HCT116 (cell line): Measurements from ENCODE around the gene CNTNAP3. TPM values are rescaled to one million over a fixed set of nuclear protein-coding genes. Genes with fewer than 3 reads are reported as not detected.
A peak's percentile ranks its signal among the peaks of the same experiment; 100 is the strongest.
"Not testable (repeated sequence)": the region's sequence is repeated elsewhere in the genome, so short reads cannot be mapped to it uniquely, and the experiment has no call there.

ENCODE experiments used
- ATAC-seq: fragments of 200-7000 bp; cut with Tn5 transposase; 2 replicates; pipeline ENCODE4 v1.9.1; 2020; ENCODE audit warnings: mild to moderate bottlenecking, moderate library complexity
- Bru-seq: library from RNA; stranded (reverse); fragments of 400-500 nt; gene quantifications from one replicate; lab custom pipeline; 2021; lab: Mats Ljungman, UMichigan
- BruChase-seq, 2 experiments: library from RNA; stranded (reverse); fragments of 400-500 nt; gene quantifications; one replicate each; lab custom pipeline; 2021; lab: Mats Ljungman, UMichigan
- BruUV-seq: library from RNA; stranded (reverse); fragments of 400-500 nt; replicated peaks from 2 replicates; lab custom pipeline; 2021; lab: Mats Ljungman, UMichigan
- CTCF ChIA-PET: fragments of 300-600 bp; sonication (Branson Sonifier 250); formaldehyde crosslinking; loops from one replicate; lab custom pipeline; 2021; ENCODE audit warnings: antibody characterized with exemption; lab: Charles Lee
- POLR2A ChIA-PET: fragments of 300-600, 350-600 bp; sonication (Branson Sonifier 250); formaldehyde crosslinking; loops from one replicate; lab custom pipeline; 2021; ENCODE audit warnings: antibody characterized with exemption; lab: Charles Lee
- RAD21 ChIA-PET, 2 experiments: fragments of 300-600 bp; sonication (Branson Sonifier 250); formaldehyde crosslinking; loops; one replicate each; lab custom pipeline; 2023; ENCODE audit warnings: low total read pairs in 2 of 2; ENCODE audit not compliant: uncharacterized antibody in 2 of 2, unreplicated experiment in 2 of 2, low non-redundant PET in 1 of 2; lab: Charles Lee
- DNase-seq: peaks from one replicate; pipeline ENCODE4 v3.0.0-alpha.2; 2010; ENCODE audit warnings: low read depth, low spot score
- H2AFZ ChIP-seq: fragments of 200-600 bp; shearing (Covaris generic), sonication (generic); 2 replicates; pipeline ENCODE4 v1.6.1; 2017; ENCODE audit warnings: low read depth, mixed run types, mixed read lengths, antibody characterized with exemption, low read length; ENCODE audit not compliant: poor library complexity, severe bottlenecking
- H3K27ac ChIP-seq: 2 replicates; pipeline ENCODE4 v1.5.1; 2012; ENCODE audit warnings: low read depth, low read length
- H3K27me3 ChIP-seq: fragments of 200-600 bp; sonication (generic); 2 replicates; pipeline ENCODE4 v1.6.1; 2016; ENCODE audit warnings: mixed run types, low read length, mixed read lengths; ENCODE audit not compliant: insufficient read depth
- H3K36me3 ChIP-seq, 2 experiments: fragments of 200-500 bp in 1 of 2; fragments of 200-600 bp in 1 of 2; sonication (Bioruptor generic) in 1 of 2; sonication (generic) in 1 of 2; 2 replicates each; pipeline versions ENCODE4 v1.5.1 to v1.6.1; 2014 to 2016; ENCODE audit warnings: low read length in 2 of 2, inconsistent platforms in 1 of 2, mixed read lengths in 1 of 2, mixed run types in 1 of 2; ENCODE audit not compliant: insufficient read depth in 2 of 2, control insufficient read depth in 1 of 2
- H3K4me1 ChIP-seq, 2 experiments: fragments of 200-600 bp in 1 of 2; sonication (generic) in 1 of 2; 2 replicates each; pipeline versions ENCODE4 v1.5.1 to v1.6.1; 2012 to 2017; ENCODE audit warnings: low read length in 2 of 2, inconsistent platforms in 1 of 2, mild to moderate bottlenecking in 1 of 2, mixed read lengths in 1 of 2, mixed run types in 1 of 2, moderate library complexity in 1 of 2; ENCODE audit not compliant: insufficient read depth in 2 of 2, control insufficient read depth in 1 of 2
- H3K4me2 ChIP-seq: fragments of 200-600 bp; sonication (generic); 2 replicates; pipeline ENCODE4 v1.6.1; 2017; ENCODE audit warnings: mixed run types, low read length, mixed read lengths
- H3K4me3 ChIP-seq, 2 experiments: fragments of 200-600 bp in 1 of 2; sonication (generic) in 1 of 2; replicated peaks in 1 of 2; 2 replicates each; pipeline ENCODE4 v1.5.1; 2011 to 2016; ENCODE audit warnings: low read length in 2 of 2, control low read depth in 1 of 2, low read depth in 1 of 2, mild to moderate bottlenecking in 1 of 2, mixed read lengths in 1 of 2, mixed run types in 1 of 2
- H3K79me2 ChIP-seq: fragments of 200-600 bp; sonication (generic); 2 replicates; pipeline ENCODE4 v1.6.1; 2017; ENCODE audit warnings: mild to moderate bottlenecking, mixed run types, low read length, moderate library complexity, mixed read lengths; ENCODE audit not compliant: insufficient read depth
- H3K9ac ChIP-seq: fragments of 200-600 bp; sonication (generic); 2 replicates; pipeline ENCODE4 v1.6.1; 2016; ENCODE audit warnings: low read length, mixed read lengths
- H3K9me2 ChIP-seq: fragments of 200-600 bp; sonication (generic), shearing (Covaris generic); 2 replicates; pipeline ENCODE4 v1.6.1; 2017; ENCODE audit warnings: mixed run types, mild to moderate bottlenecking, moderate library complexity; ENCODE audit not compliant: insufficient read depth
- H3K9me3 ChIP-seq, 2 experiments: fragments of 200-500 bp in 1 of 2; fragments of 200-600 bp in 1 of 2; sonication (Bioruptor generic) in 1 of 2; sonication (generic) in 1 of 2; 2 replicates each; pipeline ENCODE4 v1.6.1; 2014 to 2017; ENCODE audit warnings: low read length in 2 of 2, mixed read lengths in 2 of 2, inconsistent platforms in 1 of 2, low read depth in 1 of 2, mild to moderate bottlenecking in 1 of 2, mixed run types in 1 of 2, moderate library complexity in 1 of 2; ENCODE audit not compliant: control insufficient read depth in 1 of 2, insufficient read depth in 1 of 2
- H4K20me1 ChIP-seq: fragments of 200-600 bp; sonication (generic), shearing (Covaris generic); 2 replicates; pipeline ENCODE4 v1.6.1; 2017; ENCODE audit warnings: mixed run types, mild to moderate bottlenecking, moderate library complexity; ENCODE audit not compliant: insufficient read depth
- intact Hi-C: fragments of 100-400 bp; cut with micrococcal nuclease; formaldehyde crosslinking; loops from 2 replicates; pipeline ENCODE4 v1.10.0; 2022
- long read RNA-seq: library from polyadenylated mRNA; unstranded; transcript quantifications from one replicate; pipeline ENCODE4 v2.0.0, GENCODE V29; 2021; ENCODE audit not compliant: unreplicated experiment
- polyA plus RNA-seq: library from polyadenylated mRNA; unstranded; fragments of >200 nt; gene quantifications from 2 replicates; pipeline ENCODE4 v1.2.1, GENCODE V29; 2012; ENCODE audit warnings: missing spikeins
- total RNA-seq: library from RNA; stranded (reverse); gene quantifications from one replicate; pipeline ENCODE4 v1.2.1, GENCODE V29; 2021; ENCODE audit not compliant: unreplicated experiment

The CNTNAP3 gene
- total RNA-seq (14.8 TPM), Bru-seq, nascent RNA (percentile 59 among the genes with signal in this experiment), BruChase-seq, experiment 1, labeled RNA remaining after a 6-hour chase (percentile 49 among the genes with signal in this experiment), BruChase-seq, experiment 2, labeled RNA remaining after a 2-hour chase (percentile 58 among the genes with signal in this experiment)
- 10.4 and 10.6 TPM in 2 replicates for polyA plus RNA-seq
- long read RNA-seq, partial matches to known transcripts: 4 of 18 reads
- long read RNA-seq, other reads (novel, unspliced or antisense): 13 of 18 reads

GRCh38 chr9:39287980-39288379, at the start of gene CNTNAP3:
Gene CNTNAP3 (minus strand): TSS chr9:39288167. CDS start chr9:39288064, 103 bp downstream.
- RAD21 ChIA-PET, ATAC-seq, H3K36me3 ChIP-seq, BruUV-seq, CTCF ChIA-PET, H3K79me2 ChIP-seq, H3K4me3 ChIP-seq, H3K9me2 ChIP-seq, DNase-seq, H4K20me1 ChIP-seq, H3K27ac ChIP-seq, H3K9ac ChIP-seq, H3K9me3 ChIP-seq, POLR2A ChIA-PET, H3K4me2 ChIP-seq, H3K27me3 ChIP-seq, intact Hi-C loops, H2AFZ ChIP-seq, H3K4me1 ChIP-seq: not testable (repeated sequence)

- H3K4me2 ChIP-seq, H3K27me3 ChIP-seq, H3K9me2 ChIP-seq, H3K36me3 ChIP-seq, RAD21 ChIA-PET, DNase-seq, H4K20me1 ChIP-seq, H3K9ac ChIP-seq, H2AFZ ChIP-seq, CTCF ChIA-PET, BruUV-seq, H3K4me1 ChIP-seq, H3K79me2 ChIP-seq, H3K9me3 ChIP-seq, intact Hi-C loops, H3K27ac ChIP-seq, POLR2A ChIA-PET, H3K4me3 ChIP-seq: not testable (repeated sequence)
- peak; percentile 52 for ATAC-seq
These were observed 8.0 kb downstream of the CNTNAP3 start for GRCh38 chr9:39279995-39280394.

- H3K79me2 ChIP-seq, intact Hi-C loops, H3K4me2 ChIP-seq, H4K20me1 ChIP-seq, POLR2A ChIA-PET, RAD21 ChIA-PET, H3K4me3 ChIP-seq, H3K4me1 ChIP-seq, DNase-seq, H3K36me3 ChIP-seq, H3K9me3 ChIP-seq, H3K27me3 ChIP-seq, CTCF ChIA-PET, ATAC-seq, H2AFZ ChIP-seq, H3K9me2 ChIP-seq, H3K27ac ChIP-seq, BruUV-seq, H3K9ac ChIP-seq: not testable (repeated sequence)
These were observed 45.5 kb downstream of the CNTNAP3 start for GRCh38 chr9:39242513-39242912.

GRCh38 chr9:39232130-39232991, 55.6 kb downstream of the CNTNAP3 start:
- BruUV-seq, H3K36me3 ChIP-seq, H3K9me3 ChIP-seq, H3K4me3 ChIP-seq, H3K79me2 ChIP-seq, H3K9ac ChIP-seq, H3K4me1 ChIP-seq, POLR2A ChIA-PET, RAD21 ChIA-PET, H3K27me3 ChIP-seq, H4K20me1 ChIP-seq, H3K9me2 ChIP-seq, H2AFZ ChIP-seq, CTCF ChIA-PET, intact Hi-C loops, DNase-seq, H3K4me2 ChIP-seq, H3K27ac ChIP-seq: not testable (repeated sequence)
- ATAC-seq: peak; percentile 94
